Body of pancreas (tissue), 4 donors: ENCODE data around the gene MGAT5.

Experiments used
- POLR2A ChIP-seq, 3 donors: fragments of 450-650 bp; IDR thresholded peaks; one replicate each; pipeline ENCODE4 v1.6.1; 2016; ENCODE audit warnings: antibody characterized with exemption in 3 of 3, mild to moderate bottlenecking in 2 of 3
- TF ChIP-seq, protein P1 (sequence below), 7 experiments: fragments of 450-650 bp in 4 of 7; fragments of 200-600 bp in 3 of 7; sonication (generic) in 3 of 7; IDR thresholded peaks; one replicate each; pipeline ENCODE4 v1.5.1; 2016 to 2019; ENCODE audit warnings: antibody characterized with exemption in 7 of 7

DNA sequence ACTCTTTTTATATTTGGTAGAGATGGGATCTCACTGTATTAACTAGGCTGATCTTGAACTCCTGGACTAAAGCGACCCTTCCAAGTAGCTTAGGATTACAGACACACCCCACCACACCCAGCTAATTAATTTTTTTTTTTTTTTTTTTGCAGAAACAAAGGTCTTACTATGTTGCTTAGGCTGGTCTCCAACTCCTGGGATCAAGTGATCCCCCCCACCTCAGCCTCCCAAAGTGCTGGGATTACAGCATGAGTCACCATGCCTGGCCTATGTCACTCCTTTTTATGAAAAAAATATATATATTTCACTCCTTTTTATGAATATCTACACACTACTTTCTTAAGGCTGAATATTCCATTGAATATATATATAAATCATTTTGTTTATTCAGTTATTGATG lies 162.8 kb downstream of the MGAT5 start:
- TF ChIP-seq, protein P1, sequence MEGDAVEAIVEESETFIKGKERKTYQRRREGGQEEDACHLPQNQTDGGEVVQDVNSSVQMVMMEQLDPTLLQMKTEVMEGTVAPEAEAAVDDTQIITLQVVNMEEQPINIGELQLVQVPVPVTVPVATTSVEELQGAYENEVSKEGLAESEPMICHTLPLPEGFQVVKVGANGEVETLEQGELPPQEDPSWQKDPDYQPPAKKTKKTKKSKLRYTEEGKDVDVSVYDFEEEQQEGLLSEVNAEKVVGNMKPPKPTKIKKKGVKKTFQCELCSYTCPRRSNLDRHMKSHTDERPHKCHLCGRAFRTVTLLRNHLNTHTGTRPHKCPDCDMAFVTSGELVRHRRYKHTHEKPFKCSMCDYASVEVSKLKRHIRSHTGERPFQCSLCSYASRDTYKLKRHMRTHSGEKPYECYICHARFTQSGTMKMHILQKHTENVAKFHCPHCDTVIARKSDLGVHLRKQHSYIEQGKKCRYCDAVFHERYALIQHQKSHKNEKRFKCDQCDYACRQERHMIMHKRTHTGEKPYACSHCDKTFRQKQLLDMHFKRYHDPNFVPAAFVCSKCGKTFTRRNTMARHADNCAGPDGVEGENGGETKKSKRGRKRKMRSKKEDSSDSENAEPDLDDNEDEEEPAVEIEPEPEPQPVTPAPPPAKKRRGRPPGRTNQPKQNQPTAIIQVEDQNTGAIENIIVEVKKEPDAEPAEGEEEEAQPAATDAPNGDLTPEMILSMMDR (IDR thresholded peaks at IDR 0.05): no peak
- TF ChIP-seq POLR2A (IDR thresholded peaks at IDR 0.05): no peak
